Stimulated activated CD4-positive, alpha-beta T cell treated with anti-CD3 and anti-CD28 coated beads, Interleukin-1b, Interleukin-23, amount 100 ng/mL, for 48 hours (primary cell): ENCODE results near the gene HLF.

Experiments
- DNase-seq: peaks from one replicate; pipeline ENCODE4 v3.0.0-alpha.2; 2020

The HLF gene

GRCh38 chr17:55258578-55259135 is 6.1 kb upstream of the HLF start:
- no peak for DNase-seq

- no peak for DNase-seq
These were observed 5.1 kb upstream of the HLF start for GRCh38 chr17:55259684-55260111.

- no peak for DNase-seq
These were observed 3.4 kb upstream of the HLF start for GRCh38 chr17:55261311-55261710.

- no peak for DNase-seq
These were observed 1.0 kb upstream of the HLF start for GRCh38 chr17:55263569-55264277.

- DNase-seq = no peak
These were observed 499 bp upstream of the HLF start for GRCh38 chr17:55264278-55264644.

GRCh38 chr17:55265311-55266021 is 706 bp downstream of the HLF start:
- DNase-seq = no peak

GRCh38 chr17:55266051-55266957 is 1.5 kb downstream of the HLF start:
- no peak for DNase-seq

GRCh38 chr17:55266958-55267688 is 2.4 kb downstream of the HLF start:
- DNase-seq = no peak

GRCh38 chr17:55267777-55268648 is 3.3 kb downstream of the HLF start:
- DNase-seq = no peak

- DNase-seq = no peak
These were observed 4.1 kb downstream of the HLF start for GRCh38 chr17:55268649-55269480.

GRCh38 chr17:55269894-55270293 is 5.1 kb downstream of the HLF start:
- no peak for DNase-seq

- no peak for DNase-seq
These were observed 6.4 kb downstream of the HLF start for GRCh38 chr17:55271223-55271571.

- no peak for DNase-seq
These were observed 7.4 kb downstream of the HLF start for GRCh38 chr17:55271958-55272710.

GRCh38 chr17:55272711-55273578 is 8.2 kb downstream of the HLF start:
- DNase-seq = no peak

GRCh38 chr17:55273579-55274354 is 9.0 kb downstream of the HLF start:
- no peak for DNase-seq

- DNase-seq = no peak
These were observed 9.8 kb downstream of the HLF start for GRCh38 chr17:55274355-55275255.
